ENCODE data around the gene ATG16L1. TPM values are rescaled to one million over a fixed set of nuclear protein-coding genes. Genes with fewer than 3 reads are reported as not detected.

ATG16L1 gene
- total and polyA plus RNA-seq, 2 of the 4 experiments (the other 2 are of a cell fraction): 20.0 to 26.2 TPM

DNA sequence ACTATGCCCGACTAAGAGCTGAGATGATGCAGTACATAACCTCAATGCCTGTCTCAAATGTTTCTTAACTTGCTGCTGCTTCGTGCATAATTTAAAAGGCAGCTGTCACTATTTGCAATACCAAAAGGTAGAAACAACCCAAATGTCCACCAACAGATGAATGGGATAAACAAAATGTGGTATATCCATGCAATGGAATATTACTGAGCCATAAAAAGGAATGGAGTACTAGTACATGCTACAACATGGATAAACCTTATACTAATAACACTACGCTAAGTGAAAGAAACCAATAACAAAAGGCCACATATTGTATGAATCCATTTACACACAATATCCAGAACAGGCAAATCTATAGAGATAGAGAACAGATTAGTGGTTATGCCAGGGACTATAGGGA lies 89.8 kb downstream of the ATG16L1 start:
- ChIA-PET POLR2A (ENCODE audit: unreplicated experiment) (no interaction called here), CTCF (no interaction called here)
- Histone ChIP-seq H4K5ac (ENCODE audit: low read depth, low read length) (no peak overlapping the region), H3K27ac (ENCODE audit: insufficient read depth, low read length) (no peak overlapping the region), H4K91ac (ENCODE audit: insufficient read depth, low read depth, low read length) (no peak overlapping the region), H4K20me1 (ENCODE audit: insufficient read depth, low read length) (no peaks in the 10 kb centered on the region), H2AK5ac (ENCODE audit: low read depth, low read length) (no peak overlapping the region), H4K8ac (ENCODE audit: low read depth in 2 of 2, low read length in 2 of 2) (no peak overlapping the region), H2BK20ac (ENCODE audit: low read depth, low read length) (no peak overlapping the region), H3K36me3 (ENCODE audit: control insufficient read depth, insufficient read depth, low read length) (no peaks in the 10 kb centered on the region), H3K4ac (ENCODE audit: low read depth, low read length) (no peak overlapping the region), H2AFZ (replicated peaks; ENCODE audit: low read length, poor library complexity) (no peak overlapping the region), H3K4me1 (ENCODE audit: control insufficient read depth, insufficient read depth, low read length) (no peaks in the 10 kb centered on the region), H3K14ac (replicated peaks; ENCODE audit: low read depth, low read length) (no peak overlapping the region), H3K18ac (ENCODE audit: low read depth, low read length) (no peak overlapping the region), H3K4me2 (ENCODE audit: low read depth, low read length) (no peak overlapping the region), H2AK9ac (replicated peaks; ENCODE audit: low read depth, low read length, poor library complexity) (no peak overlapping the region), H2BK5ac (ENCODE audit: low read depth, low read length, poor library complexity, severe bottlenecking) (no peak overlapping the region), H3K79me1 (ENCODE audit: low read depth in 1 of 2, low read length in 2 of 2) (no peaks in the 10 kb centered on the region), H2BK120ac (ENCODE audit: low read depth, low read length) (no peak overlapping the region), H3K9me3 (ENCODE audit: control insufficient read depth, insufficient read depth, low read length) (no peaks in the 10 kb centered on the region), H3K9me1 (ENCODE audit: insufficient read depth, low read length) (no peaks in the 10 kb centered on the region), H3K27me3 (ENCODE audit: control insufficient read depth, insufficient read depth, low read length) (peaks cover 18% of the 10 kb centered on the region), H3K23ac (ENCODE audit: low read depth, low read length) (no peak overlapping the region), H3K4me3 (ENCODE audit: insufficient read depth, low read depth, low read length) (no peak overlapping the region), H3K9ac (ENCODE audit: low read depth, low read length) (no peak overlapping the region), H3K56ac (ENCODE audit: extremely low read depth, insufficient read depth, low read length) (no peak overlapping the region), H2BK15ac (ENCODE audit: low read depth, low read length) (no peak overlapping the region)
- in situ Hi-C loops (cut with MboI; ENCODE audit: low sequenced_read_pairs) (no loop called here), intact Hi-C loops (cut with micrococcal nuclease) (no loop called here), dilution Hi-C loops (cut with HindIII; ENCODE audit: low sequenced_read_pairs, unreplicated experiment) (no loop called here)
- no TSS peak for BruUV-seq (replicated peaks)
- TF ChIP-seq NFE2L2 (IDR thresholded peaks at IDR 0.05; ENCODE audit: low read depth, low read length) (no peak), SMC3 (IDR thresholded peaks at IDR 0.05; ENCODE audit: low read depth, low read length) (no peak), FOS (IDR thresholded peaks at IDR 0.05; ENCODE audit: low read depth, low read length) (no peak), MAFK (IDR thresholded peaks at IDR 0.05; ENCODE audit: low read depth, low read length) (no peak), RAD21 (IDR thresholded peaks at IDR 0.05; ENCODE audit: low read length) (no peak), CEBPB (IDR thresholded peaks at IDR 0.05; ENCODE audit: low read depth, low read length) (no peak), MAZ (IDR thresholded peaks at IDR 0.05; ENCODE audit: borderline replicate concordance, low read depth, low read length) (no peak), RCOR1 (IDR thresholded peaks at IDR 0.05; ENCODE audit: insufficient replicate concordance, low read length) (no peak), MXI1 (IDR thresholded peaks at IDR 0.05; ENCODE audit: borderline replicate concordance, low read depth, low read length) (no peak), CHD1 (IDR thresholded peaks at IDR 0.05; ENCODE audit: low read depth, low read length) (no peak)
- TF ChIP-seq, protein P1, sequence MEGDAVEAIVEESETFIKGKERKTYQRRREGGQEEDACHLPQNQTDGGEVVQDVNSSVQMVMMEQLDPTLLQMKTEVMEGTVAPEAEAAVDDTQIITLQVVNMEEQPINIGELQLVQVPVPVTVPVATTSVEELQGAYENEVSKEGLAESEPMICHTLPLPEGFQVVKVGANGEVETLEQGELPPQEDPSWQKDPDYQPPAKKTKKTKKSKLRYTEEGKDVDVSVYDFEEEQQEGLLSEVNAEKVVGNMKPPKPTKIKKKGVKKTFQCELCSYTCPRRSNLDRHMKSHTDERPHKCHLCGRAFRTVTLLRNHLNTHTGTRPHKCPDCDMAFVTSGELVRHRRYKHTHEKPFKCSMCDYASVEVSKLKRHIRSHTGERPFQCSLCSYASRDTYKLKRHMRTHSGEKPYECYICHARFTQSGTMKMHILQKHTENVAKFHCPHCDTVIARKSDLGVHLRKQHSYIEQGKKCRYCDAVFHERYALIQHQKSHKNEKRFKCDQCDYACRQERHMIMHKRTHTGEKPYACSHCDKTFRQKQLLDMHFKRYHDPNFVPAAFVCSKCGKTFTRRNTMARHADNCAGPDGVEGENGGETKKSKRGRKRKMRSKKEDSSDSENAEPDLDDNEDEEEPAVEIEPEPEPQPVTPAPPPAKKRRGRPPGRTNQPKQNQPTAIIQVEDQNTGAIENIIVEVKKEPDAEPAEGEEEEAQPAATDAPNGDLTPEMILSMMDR (conservative IDR thresholded peaks at IDR 0.05; ENCODE audit: low read depth, low read length): no peak
- TF ChIP-seq, protein P2, sequence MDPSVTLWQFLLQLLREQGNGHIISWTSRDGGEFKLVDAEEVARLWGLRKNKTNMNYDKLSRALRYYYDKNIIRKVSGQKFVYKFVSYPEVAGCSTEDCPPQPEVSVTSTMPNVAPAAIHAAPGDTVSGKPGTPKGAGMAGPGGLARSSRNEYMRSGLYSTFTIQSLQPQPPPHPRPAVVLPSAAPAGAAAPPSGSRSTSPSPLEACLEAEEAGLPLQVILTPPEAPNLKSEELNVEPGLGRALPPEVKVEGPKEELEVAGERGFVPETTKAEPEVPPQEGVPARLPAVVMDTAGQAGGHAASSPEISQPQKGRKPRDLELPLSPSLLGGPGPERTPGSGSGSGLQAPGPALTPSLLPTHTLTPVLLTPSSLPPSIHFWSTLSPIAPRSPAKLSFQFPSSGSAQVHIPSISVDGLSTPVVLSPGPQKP (IDR thresholded peaks at IDR 0.05; ENCODE audit: borderline replicate concordance, low read depth, low read length): no peak
- TF ChIP-seq, protein P3, sequence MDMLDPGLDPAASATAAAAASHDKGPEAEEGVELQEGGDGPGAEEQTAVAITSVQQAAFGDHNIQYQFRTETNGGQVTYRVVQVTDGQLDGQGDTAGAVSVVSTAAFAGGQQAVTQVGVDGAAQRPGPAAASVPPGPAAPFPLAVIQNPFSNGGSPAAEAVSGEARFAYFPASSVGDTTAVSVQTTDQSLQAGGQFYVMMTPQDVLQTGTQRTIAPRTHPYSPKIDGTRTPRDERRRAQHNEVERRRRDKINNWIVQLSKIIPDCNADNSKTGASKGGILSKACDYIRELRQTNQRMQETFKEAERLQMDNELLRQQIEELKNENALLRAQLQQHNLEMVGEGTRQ (IDR thresholded peaks at IDR 0.05; ENCODE audit: low read depth, low read length): no peak
- WGBS, 2 experiments (ENCODE audit: extremely low coverage in 2 of 2, insufficient read length in 1 of 2): no CpG with 5 or more reads among the region's 3 CpGs
- DNase-seq (no peak), ATAC-seq (ENCODE audit: low read depth) (no peak)

Data from IMR-90 (cell line).